ENCODE results near the gene SPATA31D4.

SPATA31D4 gene

DNA sequence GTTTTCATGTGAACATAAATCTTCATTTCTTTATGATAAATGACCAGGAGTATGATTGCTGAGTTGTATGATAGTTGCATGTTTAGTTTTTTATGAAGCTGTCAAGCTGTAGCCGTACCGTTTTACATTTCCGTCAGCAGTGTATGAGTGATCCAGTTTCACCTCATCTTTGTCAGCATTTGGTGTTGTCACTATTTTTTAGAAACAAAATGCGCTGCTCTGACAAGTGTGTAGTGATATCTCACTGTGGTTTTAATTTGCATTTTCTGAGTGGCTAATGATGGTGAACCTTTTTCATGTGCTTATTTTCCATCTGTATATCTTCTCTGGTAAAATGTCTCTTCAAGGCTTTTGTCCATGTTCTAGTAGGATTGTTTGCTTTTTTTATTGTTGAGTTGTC, 53.7 kb downstream of the SPATA31D4 start:
- no peak overlapping the region for H3K4me3 Mint-ChIP-seq
- H3K36me3 Mint-ChIP-seq (ENCODE audit: low read depth): no peaks in the 10 kb centered on the region
- no peaks in the 10 kb centered on the region for H3K9me3 Mint-ChIP-seq
- no peaks in the 10 kb centered on the region for H3K27me3 Mint-ChIP-seq
- DNase-seq: no peak
- no peak overlapping the region for H3K27ac Mint-ChIP-seq
- ATAC-seq: no peak
- H3K4me1 Mint-ChIP-seq: no peaks in the 10 kb centered on the region

Data from activated naive CD8-positive, alpha-beta T cell treated with anti-CD3 and anti-CD28 coated beads, Interleukin-2, amount 50 U/mL, for 24 hours (primary cell).